H1 (cell line): ENCODE data around the gene PERCC1. TPM values are rescaled to one million over a fixed set of nuclear protein-coding genes. Genes with fewer than 3 reads are reported as not detected.

Source experiments
- CTCF ChIA-PET: fragments of 300-600 bp; sonication (Branson Sonifier 250); formaldehyde crosslinking; loops from one replicate; lab custom pipeline; 2021; ENCODE audit not compliant: partially characterized antibody; lab: Charles Lee
- POLR2A ChIA-PET: fragments of 300-600 bp; sonication (Branson Sonifier 250); formaldehyde crosslinking; loops from one replicate; lab custom pipeline; 2021; ENCODE audit warnings: inconsistent platforms; ENCODE audit not compliant: partially characterized antibody; lab: Charles Lee
- DNase-seq, 2 experiments: peaks; one replicate each; pipeline versions ENCODE4 v3.0.0 to v3.0.0-alpha.2; 2010 to 2022; ENCODE audit warnings: low spot score in 2 of 2, low read depth in 1 of 2, mixed read lengths in 1 of 2
- FAIRE-seq: peaks from 2 replicates; lab custom pipeline; 2011; peaks lifted over from hg19 to GRCh38; lab: Jason Lieb, UNC
- H2AFZ ChIP-seq: 2 replicates; pipeline ENCODE4 v1.8.1; 2012; ENCODE audit warnings: low read length, inconsistent platforms
- H2AK5ac ChIP-seq: 2 replicates; pipeline ENCODE4 v1.6.1; 2013; ENCODE audit warnings: low read depth, low read length
- H2BK120ac ChIP-seq: replicated peaks from 2 replicates; pipeline ENCODE3; 2013; ENCODE audit warnings: low read depth, low read length, inconsistent platforms
- H2BK12ac ChIP-seq: 2 replicates; pipeline ENCODE4 v1.6.1; 2013; ENCODE audit warnings: low read depth, low read length
- H2BK15ac ChIP-seq: 2 replicates; pipeline ENCODE4 v1.6.1; 2013; ENCODE audit warnings: low read length
- H2BK20ac ChIP-seq: 2 replicates; pipeline ENCODE4 v1.6.1; 2013; ENCODE audit warnings: low read length
- H2BK5ac ChIP-seq: 2 replicates; pipeline ENCODE4 v1.6.1; 2013; ENCODE audit warnings: low read depth, low read length
- H3K14ac ChIP-seq: 2 replicates; pipeline ENCODE4 v1.6.1; 2013; ENCODE audit warnings: inconsistent platforms; ENCODE audit not compliant: insufficient read length
- H3K18ac ChIP-seq: 2 replicates; pipeline ENCODE4 v1.6.1; 2013; ENCODE audit warnings: low read length; ENCODE audit errors: extremely low read depth
- H3K23ac ChIP-seq: 2 replicates; pipeline ENCODE4 v1.6.1; 2013; ENCODE audit warnings: inconsistent platforms; ENCODE audit not compliant: insufficient read length
- H3K23me2 ChIP-seq: 2 replicates; pipeline ENCODE4 v1.6.1; 2013; ENCODE audit warnings: low read depth, low read length
- H3K27ac ChIP-seq: 2 replicates; pipeline ENCODE4 v1.6.1; 2011; ENCODE audit warnings: low read depth, low read length, inconsistent platforms
- H3K27me3 ChIP-seq, 4 experiments: replicated peaks in 1 of 4; 1 replicate in 1 of 4; 2 replicates in 3 of 4; pipeline versions ENCODE4 v1.6.1 to v1.8.1; 2011 to 2013; ENCODE audit warnings: low read length in 3 of 4, mild to moderate bottlenecking in 3 of 4, inconsistent platforms in 2 of 4, mixed read lengths in 2 of 4, moderate library complexity in 1 of 4; ENCODE audit not compliant: control insufficient read depth in 3 of 4, insufficient read depth in 3 of 4; ENCODE audit errors: extremely low read depth in 1 of 4
- H3K36me3 ChIP-seq, 4 experiments: 2 replicates each; pipeline versions ENCODE4 v1.6.1 to v1.8.1; 2011 to 2013; ENCODE audit warnings: mild to moderate bottlenecking in 4 of 4, low read length in 3 of 4, moderate library complexity in 2 of 4, control low read depth in 1 of 4, inconsistent platforms in 1 of 4; ENCODE audit not compliant: insufficient read depth in 4 of 4, control insufficient read depth in 2 of 4
- H3K4ac ChIP-seq: replicated peaks from 2 replicates; pipeline ENCODE3; 2013; ENCODE audit warnings: low read length, low read depth, mixed read lengths, inconsistent platforms; ENCODE audit not compliant: insufficient read length
- H3K4me1 ChIP-seq, 4 experiments: replicated peaks in 1 of 4; 1 replicate in 1 of 4; 2 replicates in 3 of 4; pipeline versions ENCODE4 v1.6.1 to v1.8.1; 2011 to 2013; ENCODE audit warnings: low read length in 3 of 4, inconsistent platforms in 2 of 4, mixed read lengths in 1 of 4; ENCODE audit not compliant: insufficient read depth in 4 of 4, control insufficient read depth in 3 of 4
- H3K4me2 ChIP-seq, 2 experiments: 2 replicates each; pipeline versions ENCODE4 v1.6.1 to v1.8.1; 2011 to 2013; ENCODE audit warnings: low read depth in 2 of 2, low read length in 2 of 2, control low read depth in 1 of 2, inconsistent platforms in 1 of 2, mild to moderate bottlenecking in 1 of 2; ENCODE audit not compliant: insufficient read depth in 1 of 2
- H3K4me3 ChIP-seq, 4 experiments: fragments of 200-600, 300-600 bp in 1 of 4; sonication (generic), shearing (Covaris generic), sonication (Bioruptor Twin) in 1 of 4; 2 replicates each; pipeline versions ENCODE4 v1.5.1 to v1.8.1; 2011 to 2016; ENCODE audit warnings: low read length in 4 of 4, low read depth in 3 of 4, control low read depth in 2 of 4, inconsistent platforms in 2 of 4, mild to moderate bottlenecking in 2 of 4, mixed read lengths in 1 of 4, moderate library complexity in 1 of 4; ENCODE audit not compliant: insufficient read depth in 2 of 4; ENCODE audit errors: extremely low read depth in 1 of 4
- H3K56ac ChIP-seq: replicated peaks from 2 replicates; pipeline ENCODE3; 2013; ENCODE audit warnings: low read depth, mild to moderate bottlenecking, mixed read lengths, low read length, inconsistent platforms; ENCODE audit not compliant: insufficient read length
- H3K79me1 ChIP-seq: 2 replicates; pipeline ENCODE4 v1.6.1; 2013; ENCODE audit warnings: low read depth, low read length, control low read depth
- H3K79me2 ChIP-seq, 2 experiments: 2 replicates each; pipeline versions ENCODE4 v1.6.1 to v1.8.1; 2012 to 2013; ENCODE audit warnings: low read length in 2 of 2, mild to moderate bottlenecking in 2 of 2, inconsistent platforms in 1 of 2; ENCODE audit not compliant: insufficient read depth in 2 of 2, control insufficient read depth in 1 of 2
- H3K9ac ChIP-seq, 4 experiments: replicated peaks in 1 of 4; 1 replicate in 1 of 4; 2 replicates in 3 of 4; pipeline versions ENCODE4 v1.6.1 to v1.8.1; 2011 to 2013; ENCODE audit warnings: low read depth in 3 of 4, low read length in 3 of 4, control low read depth in 2 of 4, mild to moderate bottlenecking in 2 of 4, moderate library complexity in 2 of 4, inconsistent platforms in 1 of 4; ENCODE audit errors: extremely low read depth in 1 of 4
- H3K9me3 ChIP-seq, 2 experiments: 2 replicates each; pipeline versions ENCODE4 v1.6.1 to v1.8.1; 2012 to 2013; ENCODE audit warnings: mild to moderate bottlenecking in 2 of 2, moderate library complexity in 2 of 2, control low read depth in 1 of 2, inconsistent platforms in 1 of 2, low read depth in 1 of 2, low read length in 1 of 2, mixed read lengths in 1 of 2; ENCODE audit not compliant: insufficient read depth in 2 of 2
- H4K20me1 ChIP-seq, 2 experiments: replicated peaks in 1 of 2; 2 replicates each; pipeline versions ENCODE3 to v1.8.1; 2011 to 2013; ENCODE audit warnings: inconsistent platforms in 2 of 2, low read length in 2 of 2, mild to moderate bottlenecking in 1 of 2; ENCODE audit not compliant: insufficient read depth in 2 of 2, control insufficient read depth in 1 of 2
- H4K5ac ChIP-seq: 2 replicates; pipeline ENCODE4 v1.6.1; 2013; ENCODE audit warnings: low read length, low read depth, mixed read lengths, inconsistent platforms; ENCODE audit not compliant: insufficient read length
- H4K8ac ChIP-seq: 2 replicates; pipeline ENCODE4 v1.8.0; 2013; ENCODE audit warnings: mild to moderate bottlenecking, moderate library complexity, low read length, inconsistent platforms; ENCODE audit not compliant: insufficient read depth; ENCODE audit errors: extremely low read depth
- H4K91ac ChIP-seq: replicated peaks from 2 replicates; pipeline ENCODE3; 2013; ENCODE audit warnings: low read length, mixed read lengths, inconsistent platforms; ENCODE audit not compliant: insufficient read length
- BCL11A ChIP-seq, 2 experiments: IDR thresholded peaks; one replicate each; pipeline ENCODE4 v1.6.1; 2011; ENCODE audit warnings: low read depth in 2 of 2, low read length in 2 of 2, mild to moderate bottlenecking in 2 of 2
- CTCF ChIP-seq, 3 experiments: IDR thresholded peaks; 1 replicate in 2 of 3; 2 replicates in 1 of 3; pipeline versions ENCODE4 v1.5.1 to v1.6.1; 2011; ENCODE audit warnings: low read length in 3 of 3, mild to moderate bottlenecking in 3 of 3, inconsistent platforms in 2 of 3, low read depth in 1 of 3, moderate library complexity in 1 of 3; ENCODE audit not compliant: insufficient read depth in 1 of 3; ENCODE audit errors: control extremely low read depth in 1 of 3
- E2F6 ChIP-seq: IDR thresholded peaks from 2 replicates; pipeline ENCODE4 v1.6.1; 2012; ENCODE audit warnings: inconsistent platforms
- RXRA ChIP-seq: IDR thresholded peaks from 2 replicates; pipeline ENCODE4 v1.6.1; 2011; ENCODE audit warnings: low read depth, mild to moderate bottlenecking, low read length, moderate library complexity; ENCODE audit not compliant: insufficient read depth
- SIRT6 ChIP-seq: IDR thresholded peaks from one replicate; pipeline ENCODE4 v1.7.1; 2012; ENCODE audit warnings: low read length, inconsistent platforms
- SP4 ChIP-seq: IDR thresholded peaks from 2 replicates; pipeline ENCODE4 v1.6.1; 2012; ENCODE audit warnings: low read length, inconsistent platforms
- TBP ChIP-seq: IDR thresholded peaks from 2 replicates; pipeline ENCODE4 v1.6.1; 2011; ENCODE audit warnings: low read depth, low read length, improper control_type of control experiment
- ZNF274 ChIP-seq: IDR thresholded peaks from 2 replicates; pipeline ENCODE4 v1.7.0; 2012; ENCODE audit warnings: low read length, borderline replicate concordance; ENCODE audit errors: extremely low read depth
- WGBS, 2 experiments: shearing (Covaris generic) in 1 of 2; methylation state at CpG; one replicate each; pipeline versions ENCODE4 v1.1.6 to v1.1.7; 2013 to 2015; ENCODE audit warnings: low lambda C conversion rate in 2 of 2, mixed read lengths in 2 of 2, inconsistent platforms in 1 of 2, low coverage in 1 of 2, missing lambda C conversion rate in 1 of 2; ENCODE audit not compliant: insufficient replicate concordance in 2 of 2, insufficient coverage in 1 of 2, insufficient read length in 1 of 2; ENCODE audit errors: extremely low coverage in 1 of 2, missing lambda C conversion rate in 1 of 2; 5-methylcytosine and 5-hydroxymethylcytosine counted together
- polyA plus RNA-seq, 7 experiments: library from polyadenylated mRNA; depleted of rRNA in 3 of 7; stranded (reverse) in 5 of 7; unstranded in 2 of 7; fragments of >200 nt in 5 of 7; fragments of 200-250 nt in 2 of 7; gene quantifications; 1 replicate in 5 of 7; 2 replicates in 1 of 7; 4 replicates in 1 of 7; pipeline versions ENCODE4 v1.2.1 to v1.2.3, GENCODE V29; 2011 to 2013; ENCODE audit warnings: missing spikeins in 2 of 7, mixed read lengths in 2 of 7
- total RNA-seq: library from RNA; stranded (reverse); fragmentation: NEBNext Ultra II Directional; extraction: Animal tissue kit (Norgen Biotek cat#: 25700); gene quantifications from 2 replicates; pipeline ENCODE4 v1.2.1, GENCODE V29; 2021

Gene PERCC1
- total and polyA plus RNA-seq, 2 of the 8 experiments (the other 6 are each of a cell fraction or from before 2014, with no cell fraction given) = not detected

- Histone ChIP-seq H2BK120ac (no peak overlapping the region), H3K4me3 (no peak overlapping the region), H2AFZ (no peak overlapping the region), H2BK5ac (no peak overlapping the region), H3K18ac (no peak overlapping the region), H2BK15ac (no peak overlapping the region), H3K23me2 (no peaks in the 10 kb centered on the region), H3K79me2 (no peaks in the 10 kb centered on the region), H3K4me2 (no peak overlapping the region), H3K9ac (no peak overlapping the region), H3K36me3 (no peaks in the 10 kb centered on the region), H4K8ac (no peak overlapping the region), H3K4ac (no peak overlapping the region), H2AK5ac (no peak overlapping the region), H3K79me1 (no peaks in the 10 kb centered on the region), H3K27me3 (peaks cover 0 to 8% (median 0%) of the 10 kb centered on the region in 4 experiments; a peak in 2 of 7 replicates), H4K20me1 (no peaks in the 10 kb centered on the region), H3K9me3 (peaks cover 3 to 6% of the 10 kb centered on the region in 2 experiments; a peak in 3 of 4 replicates), H4K91ac (no peak overlapping the region), H3K56ac (peak overlapping the region; percentile 25), H4K5ac (no peak overlapping the region), H2BK12ac (no peak overlapping the region), H3K23ac (no peak overlapping the region), H3K4me1 (no peaks in the 10 kb centered on the region), H3K27ac (no peak overlapping the region), H3K14ac (no peak overlapping the region), H2BK20ac (no peak overlapping the region)
- FAIRE-seq = no peak
- DNase-seq = no peak
- ChIA-PET CTCF (interaction anchor here (0.9 to 1.1 kb wide), 2 partner anchors 9 to 11 kb away, joined by 3 read pairs; partner anchors contain the start of gene TELO2), POLR2A (interaction anchor here (0.9 to 1.4 kb wide), 5 partner anchors 9 to 31 kb away, joined by 3 to 6 read pairs (median 3); no protein-coding TSS in a partner anchor)
- 86% methylated on average over 26 of the region's 28 CpGs; no CpG with 5 or more reads in 1 of the 2 experiments for WGBS, 2 experiments
- TF ChIP-seq BCL11A (IDR thresholded peaks at IDR 0.05; ENCODE audit: low read depth in 2 of 2, low read length in 2 of 2) = no peak
- TF ChIP-seq E2F6 = no peak
- TF ChIP-seq ZNF274 = no peak
- no peak for TF ChIP-seq TBP
- no peak for TF ChIP-seq CTCF (IDR thresholded peaks at IDR 0.05; ENCODE audit: control extremely low read depth in 1 of 3, insufficient read depth in 1 of 3, low read depth in 1 of 3, low read length in 3 of 3)
- no peak for TF ChIP-seq SP4
- TF ChIP-seq RXRA = no peak
- TF ChIP-seq SIRT6 = no peak
Measured at GRCh38 chr16:1481906-1482835, 51.3 kb downstream of the PERCC1 start.
